Measurements from ENCODE around the gene IL17C.

The IL17C gene

GRCh38 chr16:88684569-88685155 is 46.3 kb downstream of the IL17C start:
- Histone ChIP-seq H2AFZ (ENCODE audit: insufficient read depth, low read length, poor library complexity) (no peak overlapping the region), H2AK5ac (ENCODE audit: low read length) (no peak overlapping the region), H3K14ac (ENCODE audit: low read length) (no peak overlapping the region), H3K36me3 (ENCODE audit: control insufficient read depth in 1 of 2, insufficient read depth in 2 of 2, low read length in 2 of 2) (no peaks in the 10 kb centered on the region), H2BK5ac (ENCODE audit: low read depth, low read length, poor library complexity) (no peak overlapping the region), H2BK12ac (ENCODE audit: low read length) (no peak overlapping the region), H3K4me3 (ENCODE audit: low read depth, low read length) (no peak overlapping the region), H4K12ac (ENCODE audit: low read depth, low read length) (no peak overlapping the region), H3K9ac (ENCODE audit: low read length) (no peak overlapping the region), H3K27me3 (ENCODE audit: insufficient read depth, low read length) (peaks cover 5% of the 10 kb centered on the region), H2BK120ac (ENCODE audit: insufficient read depth, low read length, poor library complexity) (no peak overlapping the region), H3K9me3 (ENCODE audit: insufficient read depth, low read depth, low read length) (peaks cover 4% of the 10 kb centered on the region), H4K91ac (ENCODE audit: low read depth, low read length) (no peak overlapping the region), H3K18ac (ENCODE audit: low read length) (no peak overlapping the region), H3K4ac (ENCODE audit: low read depth, low read length) (no peak overlapping the region), H3K79me1 (ENCODE audit: low read length) (no peaks in the 10 kb centered on the region), H3K79me2 (ENCODE audit: control insufficient read depth, insufficient read depth, low read length, poor library complexity) (no peaks in the 10 kb centered on the region), H4K8ac (ENCODE audit: low read depth, low read length) (no peak overlapping the region), H3K4me2 (ENCODE audit: low read length) (no peak overlapping the region), H3K23ac (ENCODE audit: low read length) (no peak overlapping the region), H3K4me1 (ENCODE audit: control insufficient read depth in 1 of 2, insufficient read depth in 2 of 2, low read length in 2 of 2) (peaks cover 6 to 10% of the 10 kb centered on the region in 2 experiments), H3K27ac (ENCODE audit: low read depth, low read length) (no peak overlapping the region)
- WGBS (ENCODE audit: extremely low coverage, insufficient coverage, insufficient read length): no CpG with 5 or more reads among the region's 15 CpGs
- no peak for DNase-seq

DNA sequence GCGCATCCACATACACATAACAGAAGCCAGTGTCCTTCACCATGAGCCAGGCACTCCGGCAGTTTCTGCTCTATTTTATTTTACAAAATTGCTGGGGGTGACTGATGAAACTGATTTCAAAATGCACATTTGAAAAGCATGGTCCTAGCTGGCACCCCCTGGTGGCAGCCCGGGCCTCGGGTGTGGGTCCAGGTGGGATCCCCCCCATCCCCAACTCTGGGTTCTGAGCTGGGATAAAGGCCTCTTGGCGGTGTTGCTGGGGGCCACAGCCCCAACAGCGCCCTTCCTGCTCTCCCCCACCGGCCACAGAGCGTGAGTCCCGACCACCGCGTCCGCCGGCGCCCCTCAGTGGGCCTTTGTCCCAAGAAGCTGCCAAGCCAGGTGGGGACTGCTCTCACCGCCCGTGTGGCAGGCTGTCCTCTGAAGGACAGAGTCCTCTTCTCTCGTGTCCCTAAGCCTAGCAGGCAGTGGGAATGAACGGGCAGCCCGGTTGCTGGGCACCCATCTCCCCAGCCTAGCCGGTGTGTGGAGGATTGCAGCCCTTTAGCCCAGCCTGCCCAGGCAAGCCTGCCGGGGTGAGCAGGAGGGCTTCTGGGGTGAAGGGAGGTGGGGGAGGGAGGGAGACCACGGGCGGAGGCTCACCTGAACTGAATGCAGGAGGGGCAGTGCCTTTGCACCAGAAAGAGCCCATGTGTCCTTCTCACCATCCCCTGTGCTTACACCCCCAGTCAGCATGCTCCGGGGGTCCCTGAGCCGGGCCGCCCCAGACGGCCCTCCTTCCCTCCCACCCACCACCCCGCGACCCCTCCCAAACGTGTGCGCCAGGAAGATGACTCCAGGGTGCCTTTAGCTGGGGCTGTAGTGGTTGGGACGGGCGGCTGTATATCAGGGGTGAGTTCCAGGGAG is 47.0 kb downstream of the IL17C start:
- Histone ChIP-seq H2BK5ac (ENCODE audit: low read depth, low read length, poor library complexity) (no peak overlapping the region), H3K23ac (ENCODE audit: low read length) (no peak overlapping the region), H3K79me2 (ENCODE audit: control insufficient read depth, insufficient read depth, low read length, poor library complexity) (no peaks in the 10 kb centered on the region), H3K9ac (ENCODE audit: low read length) (no peak overlapping the region), H3K27me3 (ENCODE audit: insufficient read depth, low read length) (peaks cover 5% of the 10 kb centered on the region), H3K36me3 (ENCODE audit: control insufficient read depth in 1 of 2, insufficient read depth in 2 of 2, low read length in 2 of 2) (no peaks in the 10 kb centered on the region), H3K27ac (ENCODE audit: low read depth, low read length) (no peak overlapping the region), H3K4me3 (ENCODE audit: low read depth, low read length) (no peak overlapping the region), H3K4me1 (ENCODE audit: control insufficient read depth in 1 of 2, insufficient read depth in 2 of 2, low read length in 2 of 2) (peaks cover 6 to 10% of the 10 kb centered on the region in 2 experiments), H4K12ac (ENCODE audit: low read depth, low read length) (no peak overlapping the region), H2BK12ac (ENCODE audit: low read length) (no peak overlapping the region), H3K18ac (ENCODE audit: low read length) (no peak overlapping the region), H3K4ac (ENCODE audit: low read depth, low read length) (no peak overlapping the region), H3K9me3 (ENCODE audit: insufficient read depth, low read depth, low read length) (peaks cover 4% of the 10 kb centered on the region), H2AFZ (ENCODE audit: insufficient read depth, low read length, poor library complexity) (no peak overlapping the region), H3K79me1 (ENCODE audit: low read length) (no peaks in the 10 kb centered on the region), H3K4me2 (ENCODE audit: low read length) (peak overlapping the region; percentile 73), H3K14ac (ENCODE audit: low read length) (no peak overlapping the region), H2AK5ac (ENCODE audit: low read length) (no peak overlapping the region), H4K91ac (ENCODE audit: low read depth, low read length) (no peak overlapping the region), H4K8ac (ENCODE audit: low read depth, low read length) (no peak overlapping the region), H2BK120ac (ENCODE audit: insufficient read depth, low read length, poor library complexity) (no peak overlapping the region)
- WGBS (ENCODE audit: extremely low coverage, insufficient coverage, insufficient read length): no CpG with 5 or more reads among the region's 33 CpGs
- DNase-seq: peak in 1 of 2 donors; percentile 32

- no peaks in the 10 kb centered on the region for H3K36me3 ChIP-seq (ENCODE audit: control insufficient read depth in 1 of 2, insufficient read depth in 2 of 2, low read length in 2 of 2)
Measured at GRCh38 chr16:88686062-88686438, 47.7 kb downstream of the IL17C start.

GRCh38 chr16:88686439-88687253 is 48.3 kb downstream of the IL17C start, which contains the start of gene SNAI3:
SNAI3 (minus strand) TSS chr16:88686507; CDS start chr16:88686406, 101 bp downstream.
- peak within 1 kb of the TSS; percentile 73 for H3K4me2 ChIP-seq (ENCODE audit: low read length)
- no peak within 1 kb of the TSS for H2AFZ ChIP-seq (ENCODE audit: insufficient read depth, low read length, poor library complexity)
- no peak within 1 kb of the TSS for H4K8ac ChIP-seq (ENCODE audit: low read depth, low read length)
- H3K4me3 ChIP-seq (ENCODE audit: low read depth, low read length): peak within 1 kb of the TSS; percentile 38
- no peak within 1 kb of the TSS for H2BK5ac ChIP-seq (ENCODE audit: low read depth, low read length, poor library complexity)
- H3K23ac ChIP-seq (ENCODE audit: low read length): no peak within 1 kb of the TSS
- H3K9me3 ChIP-seq (ENCODE audit: insufficient read depth, low read depth, low read length): peaks cover 4% of the 10 kb centered on the region
- H3K14ac ChIP-seq (ENCODE audit: low read length): no peak within 1 kb of the TSS
- no peak within 1 kb of the TSS for H2BK120ac ChIP-seq (ENCODE audit: insufficient read depth, low read length, poor library complexity)
- H4K12ac ChIP-seq (ENCODE audit: low read depth, low read length): no peak within 1 kb of the TSS
- peaks cover 6 to 10% of the 10 kb centered on the region in 2 experiments for H3K4me1 ChIP-seq (ENCODE audit: control insufficient read depth in 1 of 2, insufficient read depth in 2 of 2, low read length in 2 of 2)
- no peak within 1 kb of the TSS for H3K4ac ChIP-seq (ENCODE audit: low read depth, low read length)
- H3K36me3 ChIP-seq (ENCODE audit: control insufficient read depth in 1 of 2, insufficient read depth in 2 of 2, low read length in 2 of 2): no peaks in the 10 kb centered on the region
- peaks cover 5% of the 10 kb centered on the region for H3K27me3 ChIP-seq (ENCODE audit: insufficient read depth, low read length)
- no CpG with 5 or more reads among the region's 65 CpGs for WGBS (ENCODE audit: extremely low coverage, insufficient coverage, insufficient read length)
- DNase-seq: peak; percentile 58 to 69
- no peak within 1 kb of the TSS for H2BK12ac ChIP-seq (ENCODE audit: low read length)
- H3K27ac ChIP-seq (ENCODE audit: low read depth, low read length): no peak within 1 kb of the TSS
- H4K91ac ChIP-seq (ENCODE audit: low read depth, low read length): no peak within 1 kb of the TSS
- no peak within 1 kb of the TSS for H3K18ac ChIP-seq (ENCODE audit: low read length)
- no peaks in the 10 kb centered on the region for H3K79me2 ChIP-seq (ENCODE audit: control insufficient read depth, insufficient read depth, low read length, poor library complexity)
- H3K79me1 ChIP-seq (ENCODE audit: low read length): no peaks in the 10 kb centered on the region
- no peak within 1 kb of the TSS for H2AK5ac ChIP-seq (ENCODE audit: low read length)
- no peak within 1 kb of the TSS for H3K9ac ChIP-seq (ENCODE audit: low read length)

More at GRCh38 chr16:88686062-88686438, 47.7 kb downstream of the IL17C start:
- WGBS (ENCODE audit: extremely low coverage, insufficient coverage, insufficient read length): no CpG with 5 or more reads among the region's 25 CpGs
- DNase-seq: no peak
- no peak overlapping the region for H2AFZ ChIP-seq (ENCODE audit: insufficient read depth, low read length, poor library complexity)
- H3K79me1 ChIP-seq (ENCODE audit: low read length): no peaks in the 10 kb centered on the region
- H3K27ac ChIP-seq (ENCODE audit: low read depth, low read length): no peak overlapping the region
- no peak overlapping the region for H3K18ac ChIP-seq (ENCODE audit: low read length)
- no peak overlapping the region for H2BK120ac ChIP-seq (ENCODE audit: insufficient read depth, low read length, poor library complexity)
- H3K79me2 ChIP-seq (ENCODE audit: control insufficient read depth, insufficient read depth, low read length, poor library complexity): no peaks in the 10 kb centered on the region
- H3K4me3 ChIP-seq (ENCODE audit: low read depth, low read length): peak overlapping the region; percentile 35
- H3K23ac ChIP-seq (ENCODE audit: low read length): no peak overlapping the region
- H2BK12ac ChIP-seq (ENCODE audit: low read length): no peak overlapping the region
- peaks cover 5% of the 10 kb centered on the region for H3K27me3 ChIP-seq (ENCODE audit: insufficient read depth, low read length)
- peaks cover 6 to 10% of the 10 kb centered on the region in 2 experiments for H3K4me1 ChIP-seq (ENCODE audit: control insufficient read depth in 1 of 2, insufficient read depth in 2 of 2, low read length in 2 of 2)
- H3K9ac ChIP-seq (ENCODE audit: low read length): no peak overlapping the region
- no peak overlapping the region for H4K8ac ChIP-seq (ENCODE audit: low read depth, low read length)
- H3K4me2 ChIP-seq (ENCODE audit: low read length): peak overlapping the region; percentile 73
- H3K14ac ChIP-seq (ENCODE audit: low read length): no peak overlapping the region
- no peak overlapping the region for H4K91ac ChIP-seq (ENCODE audit: low read depth, low read length)
- H3K4ac ChIP-seq (ENCODE audit: low read depth, low read length): no peak overlapping the region
- H3K9me3 ChIP-seq (ENCODE audit: insufficient read depth, low read depth, low read length): peaks cover 4% of the 10 kb centered on the region
- H4K12ac ChIP-seq (ENCODE audit: low read depth, low read length): no peak overlapping the region
- H2BK5ac ChIP-seq (ENCODE audit: low read depth, low read length, poor library complexity): no peak overlapping the region
- H2AK5ac ChIP-seq (ENCODE audit: low read length): no peak overlapping the region
